Measurements from ENCODE around the gene TMSB4Y.

Gene TMSB4Y

DNA sequence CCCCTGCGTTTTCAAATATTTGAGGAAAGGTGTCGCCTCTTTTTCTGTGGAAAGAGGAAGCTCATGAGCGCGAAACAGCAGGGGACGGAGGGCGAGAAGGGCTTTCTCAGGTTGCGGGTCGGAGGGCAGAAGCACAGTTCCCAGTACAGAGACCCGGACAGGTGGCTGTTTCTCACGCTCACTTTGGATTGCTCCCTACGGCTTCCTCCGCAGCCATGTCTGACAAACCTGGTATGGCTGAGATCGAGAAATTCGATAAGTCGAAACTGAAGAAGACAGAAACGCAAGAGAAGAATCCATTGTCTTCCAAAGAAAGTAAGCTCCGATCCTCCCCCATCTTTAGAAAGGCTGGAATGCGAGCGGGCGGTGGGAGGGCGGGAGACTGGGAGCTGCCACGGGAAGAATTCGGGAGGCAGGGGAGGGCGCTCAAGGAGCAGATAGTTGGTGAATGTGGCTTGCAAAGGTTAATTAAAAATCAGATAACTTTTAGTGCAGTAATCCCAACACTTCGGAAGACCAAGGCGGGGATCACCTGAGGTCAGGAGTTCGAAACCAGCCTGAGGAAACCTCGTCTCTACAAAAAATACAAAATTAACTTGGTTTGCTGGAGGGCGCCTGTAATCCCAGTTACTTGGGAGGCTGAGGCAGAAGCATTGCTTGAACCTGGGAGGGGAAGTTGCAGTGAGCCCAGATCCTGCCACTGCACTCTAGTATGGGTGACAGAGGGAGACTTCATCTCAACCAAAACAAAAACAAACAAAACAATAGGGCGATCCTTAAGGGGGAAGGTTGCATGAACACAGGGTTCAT is 627 bp downstream of the TMSB4Y start:
- H3K4me3 ChIP-seq (ENCODE audit: low read length) = peak overlapping the region; percentile 82
- peak overlapping the region; percentile 74 for H3K4me2 ChIP-seq (ENCODE audit: low read length)
- no peaks in the 10 kb centered on the region for H3K9me2 ChIP-seq (replicated peaks; ENCODE audit: control insufficient read depth, low read length)
- TF ChIP-seq, protein P1, sequence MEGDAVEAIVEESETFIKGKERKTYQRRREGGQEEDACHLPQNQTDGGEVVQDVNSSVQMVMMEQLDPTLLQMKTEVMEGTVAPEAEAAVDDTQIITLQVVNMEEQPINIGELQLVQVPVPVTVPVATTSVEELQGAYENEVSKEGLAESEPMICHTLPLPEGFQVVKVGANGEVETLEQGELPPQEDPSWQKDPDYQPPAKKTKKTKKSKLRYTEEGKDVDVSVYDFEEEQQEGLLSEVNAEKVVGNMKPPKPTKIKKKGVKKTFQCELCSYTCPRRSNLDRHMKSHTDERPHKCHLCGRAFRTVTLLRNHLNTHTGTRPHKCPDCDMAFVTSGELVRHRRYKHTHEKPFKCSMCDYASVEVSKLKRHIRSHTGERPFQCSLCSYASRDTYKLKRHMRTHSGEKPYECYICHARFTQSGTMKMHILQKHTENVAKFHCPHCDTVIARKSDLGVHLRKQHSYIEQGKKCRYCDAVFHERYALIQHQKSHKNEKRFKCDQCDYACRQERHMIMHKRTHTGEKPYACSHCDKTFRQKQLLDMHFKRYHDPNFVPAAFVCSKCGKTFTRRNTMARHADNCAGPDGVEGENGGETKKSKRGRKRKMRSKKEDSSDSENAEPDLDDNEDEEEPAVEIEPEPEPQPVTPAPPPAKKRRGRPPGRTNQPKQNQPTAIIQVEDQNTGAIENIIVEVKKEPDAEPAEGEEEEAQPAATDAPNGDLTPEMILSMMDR (IDR thresholded peaks at IDR 0.05; ENCODE audit: low read depth, low read length, poor library complexity, severe bottlenecking) = no peak
- TF ChIP-seq EZH2phosphoT487 (IDR thresholded peaks at IDR 0.05; ENCODE audit: borderline replicate concordance, low read length) = no peak
- H3F3A ChIP-seq (ENCODE audit: control insufficient read depth, insufficient read depth) = no peaks in the 10 kb centered on the region
- H3K4me1 ChIP-seq (ENCODE audit: control insufficient read depth, low read length) = peaks cover 5% of the 10 kb centered on the region
- no peaks in the 10 kb centered on the region for H3K27me3 ChIP-seq (ENCODE audit: control insufficient read depth, low read length)
- peaks cover 12% of the 10 kb centered on the region for H3K79me2 ChIP-seq (ENCODE audit: control insufficient read depth, low read length)
- no peaks in the 10 kb centered on the region for H3K36me3 ChIP-seq (ENCODE audit: control insufficient read depth, low read length)
- no peaks in the 10 kb centered on the region for H4K20me1 ChIP-seq (ENCODE audit: control insufficient read depth, insufficient read depth, low read depth, low read length)
- H3K27ac ChIP-seq (ENCODE audit: low read depth, low read length) = peak overlapping the region; percentile 79
- H3K9me3 ChIP-seq (ENCODE audit: control insufficient read depth, insufficient read depth, low read length) = no peaks in the 10 kb centered on the region

DNA sequence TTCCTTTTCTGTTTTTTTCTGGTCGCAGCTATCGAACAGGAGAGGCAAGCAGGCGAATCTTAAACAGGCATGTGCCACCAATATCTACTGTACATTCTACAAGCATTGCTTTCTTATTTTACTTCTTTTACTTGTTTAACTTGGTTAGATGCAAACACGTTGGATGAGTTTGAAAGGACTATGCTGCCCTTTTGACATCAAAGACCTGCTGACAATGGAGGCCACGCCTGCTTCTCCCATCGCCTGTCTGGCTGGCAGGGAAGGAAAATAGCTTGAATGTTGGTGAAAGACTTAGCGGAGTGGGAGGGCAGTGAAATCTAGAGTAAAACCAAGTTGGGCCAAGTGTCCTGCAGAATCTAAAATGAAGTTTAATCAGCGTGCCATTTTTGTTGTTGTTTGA is 1.5 kb downstream of the TMSB4Y start:
- Histone ChIP-seq H3K4me3 (ENCODE audit: low read length) (peak overlapping the region; percentile 82), H3K9me3 (ENCODE audit: control insufficient read depth, insufficient read depth, low read length) (no peaks in the 10 kb centered on the region), H4K20me1 (ENCODE audit: control insufficient read depth, insufficient read depth, low read depth, low read length) (no peaks in the 10 kb centered on the region), H3K4me2 (ENCODE audit: low read length) (peak overlapping the region; percentile 74), H3K79me2 (ENCODE audit: control insufficient read depth, low read length) (peaks cover 12% of the 10 kb centered on the region), H3K27me3 (ENCODE audit: control insufficient read depth, low read length) (no peaks in the 10 kb centered on the region), H3K27ac (ENCODE audit: low read depth, low read length) (no peak overlapping the region), H3K9me2 (replicated peaks; ENCODE audit: control insufficient read depth, low read length) (no peaks in the 10 kb centered on the region), H3F3A (ENCODE audit: control insufficient read depth, insufficient read depth) (no peaks in the 10 kb centered on the region), H3K4me1 (ENCODE audit: control insufficient read depth, low read length) (peaks cover 5% of the 10 kb centered on the region), H3K36me3 (ENCODE audit: control insufficient read depth, low read length) (no peaks in the 10 kb centered on the region)
- TF ChIP-seq, protein P1 (IDR thresholded peaks at IDR 0.05; ENCODE audit: low read depth, low read length, poor library complexity, severe bottlenecking) = no peak
- TF ChIP-seq EZH2phosphoT487 (IDR thresholded peaks at IDR 0.05; ENCODE audit: borderline replicate concordance, low read length) = no peak

DNA sequence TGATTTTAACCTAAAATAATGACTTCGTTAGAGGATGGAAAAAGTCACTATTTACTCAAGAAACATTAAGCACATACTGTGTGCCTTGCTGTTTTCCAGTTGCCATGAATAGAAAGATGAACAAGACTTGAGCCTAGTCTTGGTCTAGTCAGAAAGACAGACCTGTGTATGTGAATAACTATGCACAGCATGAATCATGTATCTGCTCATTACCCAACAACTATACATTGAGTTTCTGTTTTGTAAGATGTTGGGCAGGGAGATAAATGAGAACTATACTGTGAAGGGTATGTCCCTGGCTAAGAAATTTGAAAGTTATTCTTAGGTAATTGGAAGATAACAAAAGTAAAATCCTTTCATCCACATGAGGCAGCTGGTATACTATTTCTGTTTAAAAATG is 4.3 kb downstream of the TMSB4Y start:
- TF ChIP-seq, protein P1 (IDR thresholded peaks at IDR 0.05; ENCODE audit: low read depth, low read length, poor library complexity, severe bottlenecking) = no peak
- TF ChIP-seq EZH2phosphoT487 (IDR thresholded peaks at IDR 0.05; ENCODE audit: borderline replicate concordance, low read length) = no peak

More for the DNA sequence above, 4.3 kb downstream of the TMSB4Y start:
- no peaks in the 10 kb centered on the region for H3K36me3 ChIP-seq (ENCODE audit: control insufficient read depth, low read length)
- no peaks in the 10 kb centered on the region for H3K9me2 ChIP-seq (replicated peaks; ENCODE audit: control insufficient read depth, low read length)
- H3K79me2 ChIP-seq (ENCODE audit: control insufficient read depth, low read length) = peaks cover 12% of the 10 kb centered on the region
- H3K9me3 ChIP-seq (ENCODE audit: control insufficient read depth, insufficient read depth, low read length) = no peaks in the 10 kb centered on the region
- no peak overlapping the region for H3K4me2 ChIP-seq (ENCODE audit: low read length)
- H3K4me3 ChIP-seq (ENCODE audit: low read length) = no peak overlapping the region
- H3K4me1 ChIP-seq (ENCODE audit: control insufficient read depth, low read length) = peaks cover 5% of the 10 kb centered on the region
- no peaks in the 10 kb centered on the region for H4K20me1 ChIP-seq (ENCODE audit: control insufficient read depth, insufficient read depth, low read depth, low read length)
- H3K27ac ChIP-seq (ENCODE audit: low read depth, low read length) = no peak overlapping the region
- H3F3A ChIP-seq (ENCODE audit: control insufficient read depth, insufficient read depth) = no peaks in the 10 kb centered on the region
- no peaks in the 10 kb centered on the region for H3K27me3 ChIP-seq (ENCODE audit: control insufficient read depth, low read length)

Measured in DOHH2 (cell line).